HCT116 (cell line): ENCODE data around the gene CDK11B. TPM values are rescaled to one million over a fixed set of nuclear protein-coding genes. Genes with fewer than 3 reads are reported as not detected.

Experiments
- ATAC-seq: fragments of 200-7000 bp; cut with Tn5 transposase; 2 replicates; pipeline ENCODE4 v1.9.1; 2020; ENCODE audit warnings: mild to moderate bottlenecking, moderate library complexity
- BruUV-seq: library from RNA; stranded (reverse); fragments of 400-500 nt; replicated peaks from 2 replicates; lab custom pipeline; 2021; lab: Mats Ljungman, UMichigan
- CTCF ChIA-PET: fragments of 300-600 bp; sonication (Branson Sonifier 250); formaldehyde crosslinking; loops from one replicate; lab custom pipeline; 2021; ENCODE audit warnings: antibody characterized with exemption; lab: Charles Lee
- POLR2A ChIA-PET: fragments of 300-600, 350-600 bp; sonication (Branson Sonifier 250); formaldehyde crosslinking; loops from one replicate; lab custom pipeline; 2021; ENCODE audit warnings: antibody characterized with exemption; lab: Charles Lee
- RAD21 ChIA-PET, 2 experiments: fragments of 300-600 bp; sonication (Branson Sonifier 250); formaldehyde crosslinking; loops; one replicate each; lab custom pipeline; 2023; ENCODE audit warnings: low total read pairs in 2 of 2; ENCODE audit not compliant: uncharacterized antibody in 2 of 2, unreplicated experiment in 2 of 2, low non-redundant PET in 1 of 2; lab: Charles Lee
- DNase-seq: peaks from one replicate; pipeline ENCODE4 v3.0.0-alpha.2; 2010; ENCODE audit warnings: low read depth, low spot score
- H2AFZ ChIP-seq: fragments of 200-600 bp; shearing (Covaris generic), sonication (generic); 2 replicates; pipeline ENCODE4 v1.6.1; 2017; ENCODE audit warnings: low read depth, mixed run types, mixed read lengths, antibody characterized with exemption, low read length; ENCODE audit not compliant: poor library complexity, severe bottlenecking
- H3K27ac ChIP-seq: 2 replicates; pipeline ENCODE4 v1.5.1; 2012; ENCODE audit warnings: low read depth, low read length
- H3K27me3 ChIP-seq: fragments of 200-600 bp; sonication (generic); 2 replicates; pipeline ENCODE4 v1.6.1; 2016; ENCODE audit warnings: mixed run types, low read length, mixed read lengths; ENCODE audit not compliant: insufficient read depth
- H3K36me3 ChIP-seq, 2 experiments: fragments of 200-500 bp in 1 of 2; fragments of 200-600 bp in 1 of 2; sonication (Bioruptor generic) in 1 of 2; sonication (generic) in 1 of 2; 2 replicates each; pipeline versions ENCODE4 v1.5.1 to v1.6.1; 2014 to 2016; ENCODE audit warnings: low read length in 2 of 2, inconsistent platforms in 1 of 2, mixed read lengths in 1 of 2, mixed run types in 1 of 2; ENCODE audit not compliant: insufficient read depth in 2 of 2, control insufficient read depth in 1 of 2
- H3K4me1 ChIP-seq, 2 experiments: fragments of 200-600 bp in 1 of 2; sonication (generic) in 1 of 2; 2 replicates each; pipeline versions ENCODE4 v1.5.1 to v1.6.1; 2012 to 2017; ENCODE audit warnings: low read length in 2 of 2, inconsistent platforms in 1 of 2, mild to moderate bottlenecking in 1 of 2, mixed read lengths in 1 of 2, mixed run types in 1 of 2, moderate library complexity in 1 of 2; ENCODE audit not compliant: insufficient read depth in 2 of 2, control insufficient read depth in 1 of 2
- H3K4me2 ChIP-seq: fragments of 200-600 bp; sonication (generic); 2 replicates; pipeline ENCODE4 v1.6.1; 2017; ENCODE audit warnings: mixed run types, low read length, mixed read lengths
- H3K4me3 ChIP-seq, 2 experiments: fragments of 200-600 bp in 1 of 2; sonication (generic) in 1 of 2; replicated peaks in 1 of 2; 2 replicates each; pipeline ENCODE4 v1.5.1; 2011 to 2016; ENCODE audit warnings: low read length in 2 of 2, control low read depth in 1 of 2, low read depth in 1 of 2, mild to moderate bottlenecking in 1 of 2, mixed read lengths in 1 of 2, mixed run types in 1 of 2
- H3K79me2 ChIP-seq: fragments of 200-600 bp; sonication (generic); 2 replicates; pipeline ENCODE4 v1.6.1; 2017; ENCODE audit warnings: mild to moderate bottlenecking, mixed run types, low read length, moderate library complexity, mixed read lengths; ENCODE audit not compliant: insufficient read depth
- H3K9ac ChIP-seq: fragments of 200-600 bp; sonication (generic); 2 replicates; pipeline ENCODE4 v1.6.1; 2016; ENCODE audit warnings: low read length, mixed read lengths
- H3K9me2 ChIP-seq: fragments of 200-600 bp; sonication (generic), shearing (Covaris generic); 2 replicates; pipeline ENCODE4 v1.6.1; 2017; ENCODE audit warnings: mixed run types, mild to moderate bottlenecking, moderate library complexity; ENCODE audit not compliant: insufficient read depth
- H3K9me3 ChIP-seq, 2 experiments: fragments of 200-500 bp in 1 of 2; fragments of 200-600 bp in 1 of 2; sonication (Bioruptor generic) in 1 of 2; sonication (generic) in 1 of 2; 2 replicates each; pipeline ENCODE4 v1.6.1; 2014 to 2017; ENCODE audit warnings: low read length in 2 of 2, mixed read lengths in 2 of 2, inconsistent platforms in 1 of 2, low read depth in 1 of 2, mild to moderate bottlenecking in 1 of 2, mixed run types in 1 of 2, moderate library complexity in 1 of 2; ENCODE audit not compliant: control insufficient read depth in 1 of 2, insufficient read depth in 1 of 2
- H4K20me1 ChIP-seq: fragments of 200-600 bp; sonication (generic), shearing (Covaris generic); 2 replicates; pipeline ENCODE4 v1.6.1; 2017; ENCODE audit warnings: mixed run types, mild to moderate bottlenecking, moderate library complexity; ENCODE audit not compliant: insufficient read depth
- ATF3 ChIP-seq: IDR thresholded peaks from 2 replicates; pipeline ENCODE4 v1.6.1; 2012
- CBX3 ChIP-seq: IDR thresholded peaks from 2 replicates; pipeline ENCODE4 v1.6.1; 2012; ENCODE audit warnings: low read depth
- CEBPB ChIP-seq: IDR thresholded peaks from 2 replicates; pipeline ENCODE4 v1.6.1; 2012; ENCODE audit warnings: low read depth
- CTCF ChIP-seq, 3 experiments: fragments of 200-600 bp in 1 of 3; sonication (generic) in 1 of 3; IDR thresholded peaks in 2 of 3; conservative IDR thresholded peaks in 1 of 3; 2 replicates each; pipeline ENCODE4 v1.5.1; 2012 to 2017; ENCODE audit warnings: low read depth in 2 of 3, low read length in 2 of 3, antibody characterized with exemption in 1 of 3, borderline replicate concordance in 1 of 3, control low read depth in 1 of 3, mild to moderate bottlenecking in 1 of 3, mixed read lengths in 1 of 3, mixed run types in 1 of 3, moderate library complexity in 1 of 3; ENCODE audit not compliant: insufficient read depth in 1 of 3
- EGR1 ChIP-seq: IDR thresholded peaks from 2 replicates; pipeline ENCODE4 v1.6.1; 2012; ENCODE audit warnings: low read depth
- ELF1 ChIP-seq: IDR thresholded peaks from 2 replicates; pipeline ENCODE4 v1.6.1; 2012; ENCODE audit warnings: low read depth, borderline replicate concordance
- EZH2 ChIP-seq: fragments of 200-600 bp; sonication (generic); IDR thresholded peaks from 2 replicates; pipeline ENCODE4 v1.6.1; 2017; ENCODE audit warnings: antibody characterized with exemption, mixed run types
- EZH2phosphoT487 ChIP-seq: fragments of 200-600 bp; IDR thresholded peaks from 2 replicates; pipeline ENCODE4 v1.6.1; 2018; ENCODE audit warnings: antibody characterized with exemption, borderline replicate concordance
- JUND ChIP-seq: IDR thresholded peaks from 2 replicates; pipeline ENCODE4 v1.6.1; 2012
- MAX ChIP-seq: IDR thresholded peaks from 2 replicates; pipeline ENCODE4 v1.6.1; 2012
- POLR2A ChIP-seq: IDR thresholded peaks from 2 replicates; pipeline ENCODE4 v1.7.0; 2011; ENCODE audit warnings: borderline replicate concordance; ENCODE audit not compliant: insufficient read depth, insufficient read length; ENCODE audit errors: extremely low read depth
- POLR2AphosphoS5 ChIP-seq: IDR thresholded peaks from 2 replicates; pipeline ENCODE4 v1.6.1; 2011; ENCODE audit warnings: mild to moderate bottlenecking, low read depth, low read length, moderate library complexity
- RAD21 ChIP-seq: IDR thresholded peaks from 2 replicates; pipeline ENCODE4 v1.6.1; 2012; ENCODE audit warnings: low read depth, mild to moderate bottlenecking
- REST ChIP-seq: IDR thresholded peaks from 2 replicates; pipeline ENCODE4 v1.6.1; 2012; ENCODE audit warnings: low read depth
- SIN3A ChIP-seq: IDR thresholded peaks from 2 replicates; pipeline ENCODE4 v1.6.1; 2012; ENCODE audit warnings: low read depth
- SRF ChIP-seq: IDR thresholded peaks from 2 replicates; pipeline ENCODE4 v1.6.1; 2012; ENCODE audit warnings: low read depth
- TCF7L2 ChIP-seq: IDR thresholded peaks from 2 replicates; pipeline ENCODE4 v1.7.0; 2011; ENCODE audit warnings: borderline replicate concordance, inconsistent platforms; ENCODE audit not compliant: insufficient read depth, insufficient read length; ENCODE audit errors: extremely low read depth
- YY1 ChIP-seq: IDR thresholded peaks from 2 replicates; pipeline ENCODE4 v1.6.1; 2011; ENCODE audit warnings: low read length, low read depth, moderate library complexity, mild to moderate bottlenecking; ENCODE audit not compliant: insufficient replicate concordance; ENCODE audit errors: extremely low read depth
- ZFX ChIP-seq: fragments of 450-650 bp; IDR thresholded peaks from 2 replicates; pipeline ENCODE4 v1.6.1; 2017
- ZNF274 ChIP-seq: fragments of 200-500 bp; sonication (Bioruptor generic); IDR thresholded peaks from 2 replicates; pipeline ENCODE4 v1.6.1; 2014; ENCODE audit warnings: mild to moderate bottlenecking, low read depth, low read length, inconsistent platforms
- intact Hi-C: fragments of 100-400 bp; cut with micrococcal nuclease; formaldehyde crosslinking; loops from 2 replicates; pipeline ENCODE4 v1.10.0; 2022
- total RNA-seq: library from RNA; stranded (reverse); gene quantifications from one replicate; pipeline ENCODE4 v1.2.1, GENCODE V29; 2021; ENCODE audit not compliant: unreplicated experiment

The CDK11B gene
- total RNA-seq, 1 experiment from 2014 or later: 31.5 TPM

GRCh38 chr1:1604374-1605033 is 54.3 kb downstream of the CDK11B start:
- POLR2A ChIA-PET: no interaction called here
- H3K79me2 ChIP-seq: no peaks in the 10 kb centered on the region
- no peak overlapping the region for H3K4me3 ChIP-seq
- no peaks in the 10 kb centered on the region for H3K9me3 ChIP-seq
- H4K20me1 ChIP-seq: no peaks in the 10 kb centered on the region
- no TSS peak for BruUV-seq
- H3K9me2 ChIP-seq: no peaks in the 10 kb centered on the region
- intact Hi-C loops: no loop called here
- CTCF ChIA-PET: no interaction called here
- H3K27ac ChIP-seq: no peak overlapping the region
- no peak for DNase-seq
- RAD21 ChIA-PET: no interaction called here
- TF ChIP-seq CTCF (IDR thresholded peaks at IDR 0.05 in 2 of 3, conservative IDR thresholded peaks at IDR 0.05 in 1 of 3; ENCODE audit: borderline replicate concordance in 1 of 3, insufficient read depth in 1 of 3, low read depth in 2 of 3, low read length in 2 of 3) (no peak), JUND (no peak), EZH2 (no peak), POLR2A (no peak), RAD21 (no peak), ELF1 (no peak), SIN3A (no peak), EZH2phosphoT487 (no peak), ATF3 (no peak), ZFX (no peak), CBX3 (no peak), TCF7L2 (no peak), ZNF274 (no peak), POLR2AphosphoS5 (no peak), SRF (no peak), MAX (no peak), EGR1 (no peak), REST (no peak), CEBPB (no peak), YY1 (no peak)
- TF ChIP-seq, all 23 proteins: peak for 0
- Histone ChIP-seq H3K4me1 (peaks cover 2 to 8% of the 10 kb centered on the region in 2 experiments; a peak in 3 of 4 replicates), H3K36me3 (no peaks in the 10 kb centered on the region), H3K27me3 (no peaks in the 10 kb centered on the region), H3K9ac (no peak overlapping the region), H3K4me2 (no peak overlapping the region), H2AFZ (no peak overlapping the region)
- no peak for ATAC-seq
